Adrenal gland (tissue), 5 donors: Measurements from ENCODE around the gene SLC6A18.

Experiments used
- POLR2A ChIP-seq, 2 donors: fragments of 450-650 bp; IDR thresholded peaks; one replicate each; pipeline ENCODE4 v1.6.1; 2017; ENCODE audit warnings: antibody characterized with exemption in 2 of 2, mild to moderate bottlenecking in 2 of 2, moderate library complexity in 1 of 2
- TF ChIP-seq, protein P1 (sequence below), 6 experiments: fragments of 450-650 bp in 4 of 6; fragments of 200-600 bp in 2 of 6; sonication (generic) in 1 of 6; IDR thresholded peaks; 1 replicate in 5 of 6; 2 replicates in 1 of 6; pipeline versions ENCODE4 v1.5.1 to v1.8.0; 2016 to 2021; ENCODE audit warnings: antibody characterized with exemption in 6 of 6, mild to moderate bottlenecking in 2 of 6, moderate library complexity in 1 of 6
- donor health status: DM: no; HTN: no; CAD: no.

DNA sequence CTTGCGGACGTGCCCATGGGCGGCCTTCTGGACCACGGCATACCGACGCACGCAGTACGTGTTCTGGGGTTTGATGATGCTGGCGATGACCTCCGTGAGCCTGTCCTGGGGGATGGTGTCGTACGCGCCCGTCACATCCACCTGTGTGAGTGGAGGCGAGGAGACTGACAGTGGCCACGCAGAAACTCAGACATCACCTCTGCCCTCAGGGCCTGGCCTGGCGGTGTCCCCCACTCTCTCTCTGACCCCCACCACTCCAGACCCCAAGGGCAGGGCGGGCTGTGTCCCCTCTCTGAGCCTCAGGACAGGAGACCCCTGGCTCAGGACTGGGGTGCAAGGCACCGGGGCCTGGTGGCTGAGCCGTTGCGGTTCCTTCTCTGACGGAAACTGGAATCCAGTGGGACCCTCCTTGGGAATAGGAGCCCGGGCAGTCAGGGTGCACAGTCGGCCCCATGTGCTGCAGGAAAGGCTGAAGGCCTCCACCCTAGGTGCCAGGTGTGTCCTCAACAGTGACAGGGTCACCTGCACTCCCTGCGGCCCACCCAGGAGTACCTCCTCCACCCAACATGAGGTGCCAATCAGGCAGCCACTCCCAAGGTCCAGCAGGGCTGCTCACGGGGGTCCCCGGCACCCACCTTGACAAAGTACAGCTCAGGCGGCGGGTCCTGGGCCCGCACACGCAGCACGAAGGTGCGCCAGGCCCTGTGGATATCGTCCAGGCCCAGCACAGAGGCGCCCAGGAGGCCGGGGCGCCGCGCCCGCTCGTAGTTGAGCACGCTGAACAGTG, 53.7 kb downstream of the SLC6A18 start:
- TF ChIP-seq, protein P1, sequence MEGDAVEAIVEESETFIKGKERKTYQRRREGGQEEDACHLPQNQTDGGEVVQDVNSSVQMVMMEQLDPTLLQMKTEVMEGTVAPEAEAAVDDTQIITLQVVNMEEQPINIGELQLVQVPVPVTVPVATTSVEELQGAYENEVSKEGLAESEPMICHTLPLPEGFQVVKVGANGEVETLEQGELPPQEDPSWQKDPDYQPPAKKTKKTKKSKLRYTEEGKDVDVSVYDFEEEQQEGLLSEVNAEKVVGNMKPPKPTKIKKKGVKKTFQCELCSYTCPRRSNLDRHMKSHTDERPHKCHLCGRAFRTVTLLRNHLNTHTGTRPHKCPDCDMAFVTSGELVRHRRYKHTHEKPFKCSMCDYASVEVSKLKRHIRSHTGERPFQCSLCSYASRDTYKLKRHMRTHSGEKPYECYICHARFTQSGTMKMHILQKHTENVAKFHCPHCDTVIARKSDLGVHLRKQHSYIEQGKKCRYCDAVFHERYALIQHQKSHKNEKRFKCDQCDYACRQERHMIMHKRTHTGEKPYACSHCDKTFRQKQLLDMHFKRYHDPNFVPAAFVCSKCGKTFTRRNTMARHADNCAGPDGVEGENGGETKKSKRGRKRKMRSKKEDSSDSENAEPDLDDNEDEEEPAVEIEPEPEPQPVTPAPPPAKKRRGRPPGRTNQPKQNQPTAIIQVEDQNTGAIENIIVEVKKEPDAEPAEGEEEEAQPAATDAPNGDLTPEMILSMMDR (IDR thresholded peaks at IDR 0.05) = no peak
- TF ChIP-seq POLR2A (IDR thresholded peaks at IDR 0.05) = no peak
